ACHN (cell line): ENCODE data around the gene PLEKHM1.

Experiments
- DNase-seq: peaks from one replicate; pipeline ENCODE4 v3.0.0-alpha.2; 2015
- in situ Hi-C: cut with HindIII; loops from 2 replicates; pipeline ENCODE4 v1.10.0; 2017; ENCODE audit warnings: low sequenced_read_pairs, low pct_ligation_motif_present, low pct_unique_long_range_greater_than_20kb

PLEKHM1 gene

GRCh38 chr17:45391291-45391690 lies 99.2 kb downstream of the PLEKHM1 start:
- in situ Hi-C loops, result no loop called here
- DNase-seq, result no peak

DNA sequence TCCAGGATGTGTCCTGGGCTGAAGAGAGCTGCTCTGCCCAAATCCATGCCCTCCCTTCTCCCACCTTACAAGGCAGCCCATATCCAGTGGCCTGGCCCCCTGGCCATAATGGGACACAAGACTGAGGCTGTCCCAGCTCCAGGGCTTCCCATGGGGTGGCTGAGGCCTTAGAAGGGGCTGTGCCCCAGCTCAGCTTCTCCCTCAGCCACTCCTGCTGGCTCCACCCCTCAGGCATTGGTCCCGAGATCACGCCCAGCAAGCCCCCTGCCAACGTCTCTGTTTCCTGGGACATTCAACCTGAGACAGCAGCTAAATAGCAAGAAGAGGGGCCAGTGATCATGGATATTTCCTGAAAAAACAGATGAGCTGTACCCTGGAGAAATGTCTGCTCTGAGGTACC lies 101.2 kb downstream of the PLEKHM1 start:
- no peak for DNase-seq
- in situ Hi-C loops, result loop anchor here (10.0 kb wide), 1 partner anchor 85 kb away; no protein-coding TSS in a partner anchor

DNA sequence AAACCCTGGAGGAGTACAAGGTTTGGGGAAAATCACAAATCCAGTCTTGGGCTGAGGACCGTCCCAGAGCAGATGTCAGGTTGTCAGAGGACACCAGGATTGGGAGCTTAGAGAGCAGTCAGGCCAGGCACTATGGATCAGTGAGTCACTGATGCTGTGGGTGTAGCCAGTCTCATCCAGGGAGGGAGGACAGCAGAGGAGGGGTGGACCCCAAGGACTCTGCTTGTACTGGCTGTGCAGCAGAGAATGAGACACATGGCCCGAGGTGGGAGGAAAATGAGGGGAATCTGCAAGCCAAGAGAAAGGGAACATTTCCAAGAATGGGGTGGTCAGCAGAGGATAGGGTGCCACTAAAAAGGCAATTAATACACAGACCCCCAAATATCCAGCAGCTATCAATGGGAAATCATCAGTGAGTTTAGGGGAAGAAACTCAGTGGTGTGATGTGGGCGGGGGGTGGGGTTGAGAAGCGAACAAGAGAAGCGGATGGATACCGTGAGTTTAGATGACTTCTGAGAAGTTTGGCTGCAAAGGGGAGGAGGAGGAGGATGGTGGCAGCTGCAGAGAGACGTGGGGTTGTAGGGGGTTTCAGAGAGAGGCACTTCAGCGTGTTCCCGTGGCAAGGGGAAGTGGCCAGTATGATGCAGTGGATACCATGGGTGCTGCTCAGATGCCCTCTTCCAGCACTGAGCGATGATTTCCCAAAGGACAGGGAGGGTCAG lies 101.8 kb downstream of the PLEKHM1 start:
- no peak for DNase-seq
- in situ Hi-C loops, result loop anchor here (10.0 kb wide), 1 partner anchor 84 kb away; no protein-coding TSS in a partner anchor

DNA sequence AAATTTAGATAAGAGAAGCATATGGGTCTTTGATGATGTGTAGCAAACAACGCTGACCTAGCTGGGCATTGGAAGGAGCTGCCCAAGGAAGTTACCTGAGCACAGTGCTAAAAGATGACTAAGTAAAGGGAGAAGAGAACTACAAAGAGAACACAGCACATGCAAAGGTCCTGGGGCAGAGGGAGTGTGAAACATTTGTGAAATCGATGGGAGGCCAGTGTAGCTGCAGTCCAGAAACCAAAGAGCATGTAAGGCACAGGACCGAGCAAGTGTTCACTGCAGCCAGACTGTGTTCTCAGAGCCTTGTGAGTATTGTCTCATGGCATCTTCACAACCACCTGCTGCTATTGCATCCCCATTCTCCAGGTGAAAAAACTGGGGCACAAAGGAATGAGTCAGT lies 102.8 kb downstream of the PLEKHM1 start:
- in situ Hi-C loops, result loop anchor here (10.0 kb wide), 1 partner anchor 83 kb away; no protein-coding TSS in a partner anchor

DNA sequence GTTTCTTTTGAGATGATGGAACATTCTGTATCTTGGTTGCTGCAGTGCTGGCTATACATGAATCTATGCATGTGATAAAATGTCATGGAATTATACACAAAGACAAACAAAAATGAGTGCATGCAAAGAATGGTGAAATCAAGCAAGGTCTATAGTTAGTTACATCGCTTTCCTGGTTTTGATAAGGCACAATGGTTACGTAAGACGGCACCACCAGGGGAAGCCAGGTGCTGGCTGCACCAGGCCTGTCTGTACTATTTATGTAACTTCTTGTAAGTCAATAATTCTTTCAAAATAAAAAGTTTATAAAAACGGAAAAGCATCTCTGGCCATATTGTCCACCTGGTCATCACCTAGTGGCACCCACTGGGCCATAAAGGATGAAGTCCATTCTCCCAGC lies 104.3 kb downstream of the PLEKHM1 start:
- in situ Hi-C loops, result loop anchor here (10.0 kb wide), 1 partner anchor 81 kb away; no protein-coding TSS in a partner anchor
- no peak for DNase-seq

More for the DNA sequence above, 102.8 kb downstream of the PLEKHM1 start:
- DNase-seq, result no peak
